ENCODE results near the gene IKZF1. TPM values are rescaled to one million over a fixed set of nuclear protein-coding genes. Genes with fewer than 3 reads are reported as not detected.
A peak's percentile ranks its signal among the peaks of the same experiment; 100 is the strongest.
"Not testable (repeated sequence)": the region's sequence is repeated elsewhere in the genome, so short reads cannot be mapped to it uniquely, and the experiment has no call there.

IKZF1 gene
- total RNA-seq, 4 donors from 2014 or later, result 25.3 to 108 (median 31.7) TPM

DNA sequence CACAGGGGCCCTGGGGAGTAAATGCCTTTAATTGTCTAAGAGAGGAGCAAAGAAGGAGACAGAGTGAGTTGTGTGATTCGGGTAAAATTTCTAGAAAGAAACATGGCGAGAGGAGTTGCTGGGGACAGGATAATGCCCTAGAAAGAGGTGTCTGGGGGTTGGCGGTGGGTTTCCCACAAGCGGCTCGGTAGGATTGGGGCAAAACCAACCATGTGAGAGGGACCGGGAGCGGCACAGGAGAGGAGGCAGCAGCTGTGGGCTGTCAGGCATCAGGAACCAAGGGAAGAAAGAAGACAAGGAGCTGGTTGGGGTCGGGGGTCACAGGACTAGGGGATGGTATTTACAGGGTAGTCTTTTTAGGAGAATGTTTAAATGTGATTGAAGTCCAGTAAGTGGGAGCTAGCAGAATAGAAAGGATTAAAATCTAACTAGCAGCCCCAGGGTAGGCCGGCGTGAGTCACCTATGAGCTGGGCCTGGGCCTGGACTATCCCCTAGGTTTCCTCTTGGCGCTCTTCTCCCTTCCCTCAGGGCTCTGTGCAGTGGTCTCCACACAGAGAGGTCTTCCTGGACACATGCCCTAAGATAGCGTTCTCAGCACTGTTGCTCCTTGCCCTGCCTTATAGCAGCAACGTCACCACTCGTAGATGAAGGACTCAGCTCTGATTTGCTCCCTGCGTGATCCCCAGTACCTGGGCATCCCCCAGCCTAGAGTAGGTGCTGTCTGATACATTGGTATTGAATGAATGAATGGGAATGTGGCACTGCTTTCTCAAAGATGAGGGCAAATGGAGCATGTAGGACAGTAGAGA lies 32.6 kb downstream of the IKZF1 start:
- DNase-seq, result no peak
- Histone ChIP-seq H3K9me3 (no peaks in the 10 kb centered on the region), H3K27me3 (no peaks in the 10 kb centered on the region), H3K27ac (peak overlapping the region; percentile 67 to 86 (median 78)), H3K4me3 (peak overlapping the region in 1 of 4 donors; percentile 23), H3K36me3 (no peaks in the 10 kb centered on the region), H3K4me1 (peaks cover 0 to 51% (median 16%) of the 10 kb centered on the region in 4 donors)
- no peak for TF ChIP-seq POLR2A (IDR thresholded peaks at IDR 0.05)
- TF ChIP-seq, protein P1, sequence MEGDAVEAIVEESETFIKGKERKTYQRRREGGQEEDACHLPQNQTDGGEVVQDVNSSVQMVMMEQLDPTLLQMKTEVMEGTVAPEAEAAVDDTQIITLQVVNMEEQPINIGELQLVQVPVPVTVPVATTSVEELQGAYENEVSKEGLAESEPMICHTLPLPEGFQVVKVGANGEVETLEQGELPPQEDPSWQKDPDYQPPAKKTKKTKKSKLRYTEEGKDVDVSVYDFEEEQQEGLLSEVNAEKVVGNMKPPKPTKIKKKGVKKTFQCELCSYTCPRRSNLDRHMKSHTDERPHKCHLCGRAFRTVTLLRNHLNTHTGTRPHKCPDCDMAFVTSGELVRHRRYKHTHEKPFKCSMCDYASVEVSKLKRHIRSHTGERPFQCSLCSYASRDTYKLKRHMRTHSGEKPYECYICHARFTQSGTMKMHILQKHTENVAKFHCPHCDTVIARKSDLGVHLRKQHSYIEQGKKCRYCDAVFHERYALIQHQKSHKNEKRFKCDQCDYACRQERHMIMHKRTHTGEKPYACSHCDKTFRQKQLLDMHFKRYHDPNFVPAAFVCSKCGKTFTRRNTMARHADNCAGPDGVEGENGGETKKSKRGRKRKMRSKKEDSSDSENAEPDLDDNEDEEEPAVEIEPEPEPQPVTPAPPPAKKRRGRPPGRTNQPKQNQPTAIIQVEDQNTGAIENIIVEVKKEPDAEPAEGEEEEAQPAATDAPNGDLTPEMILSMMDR (IDR thresholded peaks at IDR 0.05), result no peak

GRCh38 chr7:50339472-50339871 lies 35.0 kb downstream of the IKZF1 start:
- not testable (repeated sequence) for H3K27me3 ChIP-seq
- H3K27ac ChIP-seq, result peak overlapping the region; percentile 67 to 82 (median 75)

GRCh38 chr7:50339990-50340500 lies 35.5 kb downstream of the IKZF1 start:
- no peaks in the 10 kb centered on the region for H3K9me3 ChIP-seq
- H3K36me3 ChIP-seq, result no peaks in the 10 kb centered on the region
- peaks cover 0 to 42% (median 16%) of the 10 kb centered on the region in 4 donors for H3K4me1 ChIP-seq
- H3K27ac ChIP-seq, result peak overlapping the region; percentile 67 to 82 (median 78)
- H3K4me3 ChIP-seq, result no peak overlapping the region
- peak in 2 of 3 donors; percentile 66 to 80 for DNase-seq
- no peak for TF ChIP-seq POLR2A (IDR thresholded peaks at IDR 0.05)
- TF ChIP-seq, protein P1 (IDR thresholded peaks at IDR 0.05), result no peak
- H3K27me3 ChIP-seq, result no peaks in the 10 kb centered on the region

More at GRCh38 chr7:50339472-50339871, 35.0 kb downstream of the IKZF1 start:
- not testable (repeated sequence) for H3K36me3 ChIP-seq, DNase-seq, H3K9me3 ChIP-seq
- peaks cover 0 to 47% (median 16%) of the 10 kb centered on the region in 4 donors for H3K4me1 ChIP-seq
- peak overlapping the region in 1 of 4 donors; percentile 2 for H3K4me3 ChIP-seq

- peak overlapping the region; percentile 67 to 82 (median 71) for H3K27ac ChIP-seq
- H3K4me1 ChIP-seq, result peaks cover 0 to 35% (median 8%) of the 10 kb centered on the region in 4 donors
- DNase-seq, result no peak
Observed at GRCh38 chr7:50341724-50342123, 37.2 kb downstream of the IKZF1 start.

DNA sequence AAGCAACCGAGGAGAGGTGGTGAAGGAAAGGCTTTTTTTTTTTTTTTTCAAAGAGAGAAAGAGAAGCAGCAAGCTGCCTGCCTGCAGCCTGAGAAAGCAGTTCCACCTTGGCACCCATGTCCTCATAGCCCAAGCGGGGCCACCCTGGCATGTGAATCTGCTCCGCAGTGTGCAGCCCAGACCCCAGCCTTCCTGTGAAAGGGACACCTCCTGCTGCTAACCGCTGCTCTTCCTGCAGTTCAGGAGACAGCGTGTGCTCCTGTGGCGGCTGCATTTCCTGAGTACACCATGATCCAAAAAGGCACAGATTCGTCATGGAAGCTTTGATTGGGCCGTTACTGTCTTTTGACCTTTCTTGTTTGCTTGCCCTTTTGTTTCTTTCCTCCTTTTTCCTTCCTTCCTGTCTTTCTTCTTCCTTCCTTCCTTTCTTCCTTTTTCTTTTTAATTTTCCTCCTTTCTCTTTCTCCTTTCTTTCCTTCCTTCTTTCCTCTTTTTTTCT lies 38.1 kb downstream of the IKZF1 start:
- Histone ChIP-seq H3K4me3 (no peak overlapping the region), H3K27me3 (no peaks in the 10 kb centered on the region), H3K36me3 (no peaks in the 10 kb centered on the region), H3K9me3 (no peaks in the 10 kb centered on the region), H3K27ac (peak overlapping the region; percentile 67 to 82 (median 71)), H3K4me1 (peaks cover 0 to 26% (median 8%) of the 10 kb centered on the region in 4 donors)
- TF ChIP-seq, protein P1 (IDR thresholded peaks at IDR 0.05), result no peak
- peak in 1 of 2 donors; percentile 41 for TF ChIP-seq POLR2A (IDR thresholded peaks at IDR 0.05)
- peak in 2 of 3 donors; percentile 75 to 89 for DNase-seq

More at GRCh38 chr7:50341724-50342123, 37.2 kb downstream of the IKZF1 start:
- no peaks in the 10 kb centered on the region for H3K27me3 ChIP-seq
- no peaks in the 10 kb centered on the region for H3K9me3 ChIP-seq
- TF ChIP-seq POLR2A (IDR thresholded peaks at IDR 0.05), result no peak
- TF ChIP-seq, protein P1 (IDR thresholded peaks at IDR 0.05), result no peak
- no peaks in the 10 kb centered on the region for H3K36me3 ChIP-seq
- H3K4me3 ChIP-seq, result no peak overlapping the region
